ENCODE results near the gene HSPBP1. TPM values are rescaled to one million over a fixed set of nuclear protein-coding genes. Genes with fewer than 3 reads are reported as not detected.

The HSPBP1 gene
- total RNA-seq, 1 donor: 25.0 TPM

GRCh38 chr19:55320844-55321419 is 41.0 kb upstream of the HSPBP1 start:
- no peak for DNase-seq (ENCODE audit: low read depth)
- TF ChIP-seq CTCF (IDR thresholded peaks at IDR 0.05; ENCODE audit: insufficient read depth, low read depth, low read length): no peak
- no peak overlapping the region for H3K4me3 ChIP-seq (ENCODE audit: low read depth, low read length)

GRCh38 chr19:55319785-55320184 is 39.9 kb upstream of the HSPBP1 start:
- peak; percentile 28 for DNase-seq (ENCODE audit: low read depth)
- no peak overlapping the region for H3K4me3 ChIP-seq (ENCODE audit: low read depth, low read length)
- no peak for TF ChIP-seq CTCF (IDR thresholded peaks at IDR 0.05; ENCODE audit: insufficient read depth, low read depth, low read length)

GRCh38 chr19:55316646-55317045 is 36.7 kb upstream of the HSPBP1 start:
- DNase-seq (ENCODE audit: low read depth): no peak
- no peak for TF ChIP-seq CTCF (IDR thresholded peaks at IDR 0.05; ENCODE audit: insufficient read depth, low read depth, low read length)
- H3K4me3 ChIP-seq (ENCODE audit: low read depth, low read length): no peak overlapping the region

- TF ChIP-seq CTCF (IDR thresholded peaks at IDR 0.05; ENCODE audit: insufficient read depth, low read depth, low read length): no peak
- no peak for DNase-seq (ENCODE audit: low read depth)
- H3K4me3 ChIP-seq (ENCODE audit: low read depth, low read length): no peak overlapping the region
These were observed 36.1 kb upstream of the HSPBP1 start for GRCh38 chr19:55315956-55316525.

- no peak overlapping the region for H3K4me3 ChIP-seq (ENCODE audit: low read depth, low read length)
- DNase-seq (ENCODE audit: low read depth): no peak
- TF ChIP-seq CTCF (IDR thresholded peaks at IDR 0.05; ENCODE audit: insufficient read depth, low read depth, low read length): no peak
These were observed 34.5 kb upstream of the HSPBP1 start for GRCh38 chr19:55314396-55314795.

GRCh38 chr19:55312621-55313512 is 33.0 kb upstream of the HSPBP1 start:
- DNase-seq (ENCODE audit: low read depth): peak; percentile 25
- H3K4me3 ChIP-seq (ENCODE audit: low read depth, low read length): no peak overlapping the region
- no peak for TF ChIP-seq CTCF (IDR thresholded peaks at IDR 0.05; ENCODE audit: insufficient read depth, low read depth, low read length)

Measured in fibroblast of villous mesenchyme (primary cell).